Astrocyte of the spinal cord (primary cell): ENCODE measurements around the gene ITPKB.

Experiments
- DNase-seq: peaks from one replicate; pipeline ENCODE4 v3.0.0; 2011; ENCODE audit warnings: low read depth, low spot score
- H3K4me3 ChIP-seq: 2 replicates; pipeline ENCODE4 v1.5.1; 2011; ENCODE audit warnings: low read depth, mild to moderate bottlenecking, low read length, moderate library complexity
- CTCF ChIP-seq: IDR thresholded peaks from 2 replicates; pipeline ENCODE4 v1.5.1; 2012; ENCODE audit warnings: low read depth, mild to moderate bottlenecking, low read length, inconsistent platforms
- in situ Hi-C: cut with HindIII; loops from 2 replicates; pipeline ENCODE4 v1.10.0; 2017; ENCODE audit warnings: low sequenced_read_pairs

ITPKB gene

DNA sequence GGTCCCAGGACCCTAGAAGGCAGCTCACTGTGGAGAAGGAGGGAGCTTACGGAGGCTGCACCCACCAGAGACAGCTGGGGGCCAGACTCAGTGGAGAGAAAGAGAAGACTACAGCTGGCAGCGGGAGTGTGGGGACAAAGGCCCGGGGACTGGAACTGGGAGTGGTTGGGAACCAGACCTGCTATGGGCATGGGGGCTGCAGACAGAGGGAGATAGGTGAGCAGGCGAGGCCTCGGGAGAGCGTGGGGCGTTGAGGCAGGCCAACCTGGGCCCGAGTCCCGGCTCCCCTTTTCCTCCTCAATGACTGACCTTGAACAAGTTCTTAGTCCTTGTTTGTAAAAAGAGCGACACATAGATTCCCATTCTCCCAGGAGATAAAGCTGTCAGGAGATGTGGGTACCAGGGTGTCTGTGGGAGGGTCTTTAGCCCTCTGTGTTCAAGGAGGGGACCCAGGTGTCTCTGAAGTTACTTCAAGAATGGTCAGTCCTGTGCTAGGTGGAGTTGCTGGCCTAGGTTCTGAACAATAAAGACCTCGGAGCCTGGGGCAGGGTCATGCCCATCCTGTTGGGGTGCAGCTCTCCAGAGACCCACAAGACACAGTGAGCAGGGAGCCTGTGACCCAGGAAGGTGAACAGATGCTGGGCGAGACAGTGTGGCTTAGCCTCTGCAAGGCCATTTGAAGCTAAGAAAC, 87.9 kb downstream of the ITPKB start:
- no peak for DNase-seq
- TF ChIP-seq CTCF: no peak
- H3K4me3 ChIP-seq: no peak overlapping the region
- in situ Hi-C loops: no loop called here

DNA sequence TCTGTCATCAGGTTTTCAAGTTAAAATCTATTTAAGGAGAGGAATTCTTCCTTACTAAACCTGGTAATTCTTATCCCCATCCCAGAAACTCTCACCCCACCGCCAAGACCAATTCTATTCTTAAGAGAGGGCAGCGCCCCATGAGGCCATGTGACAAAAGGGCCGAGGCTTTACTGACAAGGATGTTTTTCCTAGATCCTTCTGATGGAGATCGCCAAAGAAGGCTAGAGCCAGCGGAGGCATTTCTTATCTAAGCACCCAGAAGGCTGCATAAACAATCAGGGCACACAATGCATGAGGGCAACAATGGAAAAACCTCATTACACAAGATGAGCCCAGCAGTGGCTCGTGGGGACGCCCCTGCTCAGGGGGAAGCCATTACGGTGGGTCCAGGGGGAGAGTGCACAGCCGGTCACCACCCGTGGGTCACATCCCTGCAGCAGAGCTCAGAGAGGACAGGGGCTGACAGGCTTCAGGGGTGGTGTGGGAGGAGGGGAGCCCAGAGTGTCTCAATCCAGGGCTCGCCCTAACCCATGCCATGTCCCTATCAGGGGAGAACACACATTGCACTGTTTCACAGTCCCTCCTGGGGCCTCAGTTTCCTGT, 88.7 kb downstream of the ITPKB start:
- in situ Hi-C loops: no loop called here
- H3K4me3 ChIP-seq: no peak overlapping the region
- no peak for TF ChIP-seq CTCF
- no peak for DNase-seq

GRCh38 chr1:226649780-226650179, 89.3 kb downstream of the ITPKB start:
- in situ Hi-C loops: no loop called here
- TF ChIP-seq CTCF: peak; percentile 34
- DNase-seq: no peak
- H3K4me3 ChIP-seq: no peak overlapping the region

GRCh38 chr1:226649244-226649643, 89.8 kb downstream of the ITPKB start:
- in situ Hi-C loops: no loop called here
- no peak for TF ChIP-seq CTCF
- DNase-seq: no peak
- no peak overlapping the region for H3K4me3 ChIP-seq

- in situ Hi-C loops: no loop called here
These were observed 90.7 kb downstream of the ITPKB start for GRCh38 chr1:226648421-226648820.

GRCh38 chr1:226647719-226648118, 91.4 kb downstream of the ITPKB start:
- in situ Hi-C loops: no loop called here
- no peak for DNase-seq
- no peak for TF ChIP-seq CTCF

More at GRCh38 chr1:226648421-226648820, 90.7 kb downstream of the ITPKB start:
- no peak for DNase-seq
- H3K4me3 ChIP-seq: no peak overlapping the region
- no peak for TF ChIP-seq CTCF

More at GRCh38 chr1:226647719-226648118, 91.4 kb downstream of the ITPKB start:
- no peak overlapping the region for H3K4me3 ChIP-seq
